ENCODE results near the gene ADCY4. TPM values are rescaled to one million over a fixed set of nuclear protein-coding genes. Genes with fewer than 3 reads are reported as not detected.

Gene ADCY4
- total and polyA plus RNA-seq, 2 of the 8 experiments (the other 6 are each of a cell fraction or from before 2014, with no cell fraction given) = 0.27 to 0.35 TPM

DNA sequence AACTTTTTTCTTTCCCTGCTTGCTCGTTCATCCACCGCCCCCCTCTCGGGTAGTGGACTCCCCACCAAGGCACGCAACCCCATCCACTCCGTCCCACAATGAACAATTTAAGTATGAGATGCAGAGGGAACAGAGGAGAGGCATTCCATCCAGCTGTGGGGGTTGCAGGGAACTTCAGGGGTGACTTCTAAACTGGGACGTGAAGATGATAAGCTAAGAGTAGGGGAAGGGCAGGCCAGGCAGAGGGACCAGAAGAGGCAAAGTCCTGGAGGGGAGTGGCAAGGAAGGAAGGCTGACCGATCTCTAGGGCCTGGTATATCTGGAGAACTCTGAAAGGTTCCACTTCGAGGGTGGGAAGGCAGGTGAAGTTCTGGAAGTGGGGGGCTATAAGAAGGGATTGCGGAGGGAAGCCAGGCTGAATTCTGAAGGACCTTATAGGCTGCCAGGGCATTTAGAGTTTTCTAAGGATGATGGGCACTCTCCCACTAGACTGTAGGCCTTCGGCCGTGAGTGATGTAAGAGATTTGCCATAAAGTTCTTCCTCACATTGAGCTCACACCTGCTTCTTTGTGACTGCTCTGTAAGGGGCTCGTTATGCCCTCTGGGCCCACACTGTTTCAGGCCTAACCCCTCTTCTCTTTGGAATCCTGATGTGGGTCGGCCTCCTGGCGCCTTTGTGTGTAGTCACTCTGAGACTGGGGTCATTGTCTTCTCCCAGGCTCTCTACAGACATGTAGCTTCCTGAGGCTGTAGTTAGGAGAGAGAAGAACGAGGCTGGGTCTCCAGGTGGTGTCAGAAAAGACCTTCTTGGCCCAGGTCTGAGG lies 45.2 kb upstream of the ADCY4 start (continued):
- TF ChIP-seq, protein P1, sequence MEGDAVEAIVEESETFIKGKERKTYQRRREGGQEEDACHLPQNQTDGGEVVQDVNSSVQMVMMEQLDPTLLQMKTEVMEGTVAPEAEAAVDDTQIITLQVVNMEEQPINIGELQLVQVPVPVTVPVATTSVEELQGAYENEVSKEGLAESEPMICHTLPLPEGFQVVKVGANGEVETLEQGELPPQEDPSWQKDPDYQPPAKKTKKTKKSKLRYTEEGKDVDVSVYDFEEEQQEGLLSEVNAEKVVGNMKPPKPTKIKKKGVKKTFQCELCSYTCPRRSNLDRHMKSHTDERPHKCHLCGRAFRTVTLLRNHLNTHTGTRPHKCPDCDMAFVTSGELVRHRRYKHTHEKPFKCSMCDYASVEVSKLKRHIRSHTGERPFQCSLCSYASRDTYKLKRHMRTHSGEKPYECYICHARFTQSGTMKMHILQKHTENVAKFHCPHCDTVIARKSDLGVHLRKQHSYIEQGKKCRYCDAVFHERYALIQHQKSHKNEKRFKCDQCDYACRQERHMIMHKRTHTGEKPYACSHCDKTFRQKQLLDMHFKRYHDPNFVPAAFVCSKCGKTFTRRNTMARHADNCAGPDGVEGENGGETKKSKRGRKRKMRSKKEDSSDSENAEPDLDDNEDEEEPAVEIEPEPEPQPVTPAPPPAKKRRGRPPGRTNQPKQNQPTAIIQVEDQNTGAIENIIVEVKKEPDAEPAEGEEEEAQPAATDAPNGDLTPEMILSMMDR (IDR thresholded peaks at IDR 0.05; ENCODE audit: control extremely low read depth in 1 of 3, insufficient read depth in 1 of 3, low read depth in 1 of 3, low read length in 3 of 3) = no peak
- TF ChIP-seq PHF8 (conservative IDR thresholded peaks at IDR 0.05; ENCODE audit: low read depth, low read length) = no peak
